ENCODE measurements around the gene CCDC50.

The CCDC50 gene

DNA sequence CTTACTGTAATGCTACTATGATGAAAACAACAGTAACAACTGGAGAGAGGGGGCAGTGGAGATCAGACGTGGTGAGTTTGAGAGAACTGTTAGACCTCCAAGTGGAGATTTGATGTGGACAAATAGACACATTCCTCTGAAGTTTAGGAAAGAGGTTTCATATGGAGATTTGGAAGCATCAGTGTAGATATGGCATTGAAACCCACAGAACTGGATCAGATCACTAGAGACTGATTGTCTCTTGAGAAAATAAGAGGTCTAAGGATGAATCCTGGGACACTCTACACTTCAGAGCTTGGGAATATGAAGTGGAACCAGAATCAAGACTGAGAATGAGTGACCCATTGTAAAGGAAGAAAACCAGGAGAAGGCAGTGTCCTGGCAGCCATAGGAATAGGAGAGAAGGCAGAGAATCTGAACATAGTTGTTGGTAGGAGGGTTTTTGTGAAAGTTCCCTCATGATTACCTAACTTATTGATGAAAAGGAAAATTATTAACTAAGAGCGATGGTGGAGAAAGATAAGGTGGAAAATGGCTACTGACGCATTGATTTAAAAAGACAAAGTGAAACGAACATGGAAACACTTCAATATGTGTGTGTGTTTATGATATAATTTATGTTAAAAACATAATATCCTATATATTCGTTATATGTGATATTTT lies 102.1 kb downstream of the CCDC50 start:
- DNase-seq (ENCODE audit: low read depth): no peak
- TF ChIP-seq, protein P1, sequence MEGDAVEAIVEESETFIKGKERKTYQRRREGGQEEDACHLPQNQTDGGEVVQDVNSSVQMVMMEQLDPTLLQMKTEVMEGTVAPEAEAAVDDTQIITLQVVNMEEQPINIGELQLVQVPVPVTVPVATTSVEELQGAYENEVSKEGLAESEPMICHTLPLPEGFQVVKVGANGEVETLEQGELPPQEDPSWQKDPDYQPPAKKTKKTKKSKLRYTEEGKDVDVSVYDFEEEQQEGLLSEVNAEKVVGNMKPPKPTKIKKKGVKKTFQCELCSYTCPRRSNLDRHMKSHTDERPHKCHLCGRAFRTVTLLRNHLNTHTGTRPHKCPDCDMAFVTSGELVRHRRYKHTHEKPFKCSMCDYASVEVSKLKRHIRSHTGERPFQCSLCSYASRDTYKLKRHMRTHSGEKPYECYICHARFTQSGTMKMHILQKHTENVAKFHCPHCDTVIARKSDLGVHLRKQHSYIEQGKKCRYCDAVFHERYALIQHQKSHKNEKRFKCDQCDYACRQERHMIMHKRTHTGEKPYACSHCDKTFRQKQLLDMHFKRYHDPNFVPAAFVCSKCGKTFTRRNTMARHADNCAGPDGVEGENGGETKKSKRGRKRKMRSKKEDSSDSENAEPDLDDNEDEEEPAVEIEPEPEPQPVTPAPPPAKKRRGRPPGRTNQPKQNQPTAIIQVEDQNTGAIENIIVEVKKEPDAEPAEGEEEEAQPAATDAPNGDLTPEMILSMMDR (conservative IDR thresholded peaks at IDR 0.05; ENCODE audit: low read depth, low read length): no peak
- H3K4me3 ChIP-seq (ENCODE audit: low read depth, low read length): no peak overlapping the region

DNA sequence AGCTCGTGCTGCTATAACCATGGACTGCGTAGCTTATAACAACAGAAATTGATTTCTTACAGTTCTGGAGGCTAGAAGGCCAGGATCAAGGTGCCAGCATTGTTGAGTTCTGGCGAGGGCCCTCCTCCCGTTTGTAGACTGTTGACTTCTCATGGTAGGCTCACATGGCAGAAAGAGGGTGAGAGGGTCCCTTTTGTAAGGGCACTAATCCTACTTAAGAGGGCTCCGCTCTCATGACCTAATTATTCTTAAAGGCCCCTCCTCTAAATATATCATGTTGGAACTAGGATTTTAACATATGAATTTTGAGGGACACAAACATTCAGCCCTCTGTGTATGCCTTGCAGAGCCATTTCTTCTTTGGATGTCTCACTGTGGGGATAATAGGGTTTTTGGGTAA lies 103.0 kb downstream of the CCDC50 start:
- TF ChIP-seq, protein P1 (conservative IDR thresholded peaks at IDR 0.05; ENCODE audit: low read depth, low read length): no peak
- H3K4me3 ChIP-seq (ENCODE audit: low read depth, low read length): no peak overlapping the region
- no peak for DNase-seq (ENCODE audit: low read depth)

DNA sequence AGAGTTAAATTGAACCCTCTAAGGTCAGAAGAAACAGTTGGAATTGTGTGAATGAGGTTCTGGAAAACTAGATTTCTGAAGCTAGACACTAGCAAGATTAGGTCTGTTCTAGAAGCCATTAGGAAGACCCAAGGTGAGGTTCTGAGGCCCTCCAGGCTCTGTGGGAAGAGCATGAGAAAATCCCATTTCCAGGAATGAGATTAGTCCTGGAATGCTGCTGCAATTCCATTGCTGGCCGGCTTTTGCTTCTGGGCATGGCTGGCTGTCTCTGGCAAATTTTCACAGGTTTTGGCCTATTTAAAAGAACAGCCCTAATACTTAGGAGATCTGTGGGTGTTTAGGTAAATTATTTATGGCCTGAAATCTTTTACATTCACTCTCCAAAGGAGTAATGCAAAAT lies 104.8 kb downstream of the CCDC50 start:
- TF ChIP-seq, protein P1 (conservative IDR thresholded peaks at IDR 0.05; ENCODE audit: low read depth, low read length): no peak
- DNase-seq (ENCODE audit: low read depth): no peak
- no peak overlapping the region for H3K4me3 ChIP-seq (ENCODE audit: low read depth, low read length)

DNA sequence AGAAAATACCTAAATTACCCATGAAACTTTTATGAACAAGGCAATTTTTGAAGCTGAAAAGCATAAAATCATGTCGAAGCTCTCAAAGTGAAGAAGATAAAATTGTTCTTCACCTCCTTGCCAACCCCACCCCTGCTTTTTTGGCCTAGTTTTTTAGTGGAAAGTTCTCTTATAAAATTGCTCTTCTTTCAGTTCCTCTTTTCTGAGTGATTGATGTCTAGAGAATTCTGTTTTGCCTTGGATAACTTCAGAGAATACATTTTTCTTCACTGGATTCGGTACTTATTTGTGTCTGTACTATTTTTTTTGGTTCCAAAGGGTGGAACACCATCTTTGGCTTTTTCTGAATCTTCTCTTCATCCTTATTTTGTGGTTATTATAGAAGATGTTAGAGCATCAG lies 106.8 kb downstream of the CCDC50 start:
- no peak overlapping the region for H3K4me3 ChIP-seq (ENCODE audit: low read depth, low read length)
- no peak for DNase-seq (ENCODE audit: low read depth)
- TF ChIP-seq, protein P1 (conservative IDR thresholded peaks at IDR 0.05; ENCODE audit: low read depth, low read length): no peak

DNA sequence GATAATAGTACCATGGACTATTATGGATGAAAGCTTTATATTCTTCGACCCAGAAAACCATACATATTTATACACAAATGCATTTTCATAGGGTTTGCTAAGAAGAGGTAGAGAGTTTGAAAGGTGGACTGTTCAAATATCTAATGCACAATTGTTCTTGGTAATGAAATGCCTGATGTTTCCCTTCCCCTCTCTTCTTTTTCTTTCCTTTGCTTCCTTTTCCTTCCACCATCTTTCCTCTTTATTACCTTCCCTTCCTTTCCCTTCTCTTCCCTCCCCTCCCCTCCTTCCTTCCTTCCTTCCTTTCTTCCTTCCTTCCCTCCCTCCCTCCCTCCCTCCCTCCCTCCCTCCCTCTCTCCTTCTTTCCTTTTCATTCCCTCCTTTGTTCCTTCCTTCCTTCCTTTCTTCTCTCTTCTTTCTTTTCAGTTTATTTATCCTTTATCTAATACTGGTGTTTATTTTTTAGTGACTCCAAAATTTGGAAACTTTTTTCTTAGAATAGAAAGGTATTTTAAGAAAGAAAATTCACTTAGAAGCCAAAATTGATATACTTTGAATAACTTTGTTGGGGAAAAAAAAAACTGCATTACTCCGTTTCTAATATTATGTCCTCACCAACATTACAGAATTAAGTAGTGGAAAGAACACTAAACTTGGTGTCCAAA lies 109.1 kb downstream of the CCDC50 start:
- TF ChIP-seq, protein P1 (conservative IDR thresholded peaks at IDR 0.05; ENCODE audit: low read depth, low read length): no peak
- no peak overlapping the region for H3K4me3 ChIP-seq (ENCODE audit: low read depth, low read length)
- DNase-seq (ENCODE audit: low read depth): no peak

DNA sequence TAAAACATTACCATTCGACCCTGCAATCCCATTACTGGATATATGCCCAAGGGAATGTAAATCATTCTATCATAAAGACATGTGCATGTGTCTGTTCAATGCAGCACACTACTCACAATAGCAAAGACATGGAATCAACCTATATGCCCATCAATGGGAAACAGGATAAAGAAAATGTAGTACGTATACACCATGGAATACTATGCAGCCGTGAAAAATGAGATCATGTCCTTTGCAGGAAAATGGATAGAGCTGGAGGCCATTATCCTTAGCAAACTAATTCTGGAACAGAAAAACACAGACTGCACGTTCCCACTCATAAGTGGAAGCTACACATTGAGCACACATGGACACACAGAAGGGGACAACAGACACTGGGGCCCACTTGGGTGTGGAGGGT lies 111.3 kb downstream of the CCDC50 start:
- DNase-seq (ENCODE audit: low read depth): no peak
- TF ChIP-seq, protein P1 (conservative IDR thresholded peaks at IDR 0.05; ENCODE audit: low read depth, low read length): no peak
- no peak overlapping the region for H3K4me3 ChIP-seq (ENCODE audit: low read depth, low read length)

DNA sequence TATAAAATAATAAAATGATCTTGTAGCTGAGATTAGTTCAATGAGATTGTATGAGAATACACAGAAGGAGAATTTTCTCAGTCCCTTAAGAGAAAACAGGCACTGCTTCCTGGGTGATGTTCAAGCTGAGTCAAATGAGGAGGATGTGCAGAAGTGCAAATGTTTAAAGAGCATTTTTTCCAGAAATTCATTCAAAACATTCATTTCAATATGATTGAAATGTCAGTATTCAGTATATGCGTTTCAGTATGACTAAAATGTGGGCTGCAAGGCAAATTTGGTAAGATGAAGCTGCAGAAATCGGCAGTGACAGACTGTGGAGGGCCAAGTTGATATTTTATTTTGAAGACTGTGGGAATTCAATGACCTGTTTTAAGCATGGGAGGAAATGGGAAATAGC lies 112.5 kb downstream of the CCDC50 start:
- DNase-seq (ENCODE audit: low read depth): no peak
- TF ChIP-seq, protein P1 (conservative IDR thresholded peaks at IDR 0.05; ENCODE audit: low read depth, low read length): no peak
- no peak overlapping the region for H3K4me3 ChIP-seq (ENCODE audit: low read depth, low read length)

Measured in choroid plexus epithelial cell (primary cell).